Non-pigmented ciliary epithelial cell (primary cell): ENCODE data around the gene HOATZ.

ENCODE experiments used
- DNase-seq: peaks from one replicate; pipeline ENCODE4 v3.0.0-alpha.2; 2010; ENCODE audit warnings: low read depth

The HOATZ gene

DNA sequence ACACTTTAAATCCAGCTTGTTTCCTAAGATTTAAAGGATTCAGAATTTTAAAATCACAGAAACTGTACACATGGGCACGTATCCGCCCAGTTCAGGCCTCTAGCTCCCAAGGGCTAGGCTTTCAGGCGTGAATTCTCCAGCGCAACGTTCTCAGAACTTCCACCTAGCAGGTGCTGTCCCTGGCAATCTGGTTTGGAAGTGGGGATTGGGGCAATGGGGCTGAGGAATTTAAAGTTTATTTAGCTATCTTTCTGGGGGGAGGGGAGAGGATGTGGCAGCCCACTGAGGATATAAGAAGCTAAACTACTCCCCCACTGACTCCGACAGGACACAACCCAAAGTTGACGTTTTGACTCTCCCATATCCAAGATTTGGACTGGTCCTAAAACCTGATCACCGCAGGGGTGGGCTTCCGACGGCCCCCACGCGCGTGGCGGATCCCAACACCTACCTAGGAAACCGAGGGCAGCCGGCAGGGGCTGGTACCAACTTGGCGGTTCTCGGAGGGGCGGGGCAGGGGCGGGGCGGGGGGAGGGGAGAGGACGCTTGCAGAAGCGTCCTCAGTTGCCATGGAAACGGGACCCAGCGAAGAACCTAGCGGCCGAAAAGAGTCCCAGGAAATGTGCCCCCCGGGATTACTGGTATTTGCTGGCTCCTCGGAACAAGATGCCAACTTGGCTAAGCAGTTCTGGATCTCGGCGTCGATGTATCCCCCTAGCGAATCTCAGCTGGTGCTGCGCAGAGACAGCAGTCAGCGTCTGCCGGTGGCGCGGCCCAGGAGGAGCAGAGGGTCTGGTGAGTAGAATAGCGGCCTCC is at the start of gene HOATZ:
HOATZ (plus strand) TSS at position 563 of the 816 bp plus-strand sequence; CDS start at position 570, 7 bp downstream.
- DNase-seq, result no peak

DNA sequence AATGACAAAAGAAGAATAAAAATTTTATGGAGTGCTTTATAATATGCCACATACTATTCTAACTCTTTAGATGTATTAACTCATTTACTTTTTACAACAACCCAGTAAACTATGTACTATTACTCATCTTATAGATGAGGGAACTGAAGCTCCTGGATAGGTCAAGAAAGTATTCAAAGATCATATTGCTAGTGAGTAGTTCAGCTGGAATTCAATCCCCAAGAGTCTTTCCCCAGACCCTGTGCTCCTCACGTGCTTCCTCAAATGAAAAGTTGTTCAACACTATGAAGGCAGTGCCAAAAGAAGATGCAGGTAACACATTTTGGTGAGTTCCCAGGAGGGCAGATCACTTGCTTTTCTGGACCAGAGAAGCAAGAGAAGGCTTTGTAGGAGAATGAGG is 49.2 kb upstream of the HOATZ start:
- DNase-seq, result no peak

DNA sequence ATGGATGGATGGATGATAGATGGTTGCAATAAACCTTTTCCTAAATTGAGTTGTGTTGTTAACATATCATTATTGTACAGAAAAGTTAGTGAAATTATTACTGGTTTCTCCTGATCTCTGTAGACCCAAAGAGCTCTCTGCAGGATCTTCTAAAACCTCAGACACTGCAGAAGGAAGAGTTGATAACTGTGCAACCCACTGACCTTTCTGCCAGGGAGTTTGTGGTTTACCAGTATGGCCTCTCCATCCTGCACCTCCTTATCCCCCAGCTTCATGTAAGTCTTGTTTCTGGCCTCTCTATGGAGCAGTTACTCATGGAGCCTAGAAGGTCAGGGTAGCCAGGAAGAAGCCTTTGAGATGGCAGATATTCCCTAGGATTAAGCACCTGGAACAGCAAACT is 48.0 kb upstream of the HOATZ start:
- DNase-seq, result no peak

DNA sequence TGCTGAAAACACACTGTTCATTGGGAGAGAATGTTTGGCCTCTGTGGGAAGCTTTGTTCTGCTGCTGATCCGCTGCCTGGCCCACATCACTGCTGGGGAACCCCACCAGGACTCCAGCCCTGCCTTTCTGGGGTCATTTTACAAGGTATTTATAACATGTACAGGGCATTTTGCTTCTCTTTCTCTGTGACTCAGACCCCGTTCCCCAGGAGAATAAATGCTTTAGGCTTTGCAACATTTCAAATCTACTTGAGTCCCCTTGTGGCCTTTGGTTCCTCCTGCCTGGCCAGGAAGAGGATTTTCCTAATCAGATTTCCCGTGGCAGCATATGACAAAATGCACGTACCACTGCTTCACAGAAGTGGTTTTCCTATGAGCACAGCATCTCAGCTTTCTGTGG is 45.4 kb upstream of the HOATZ start:
- no peak for DNase-seq

DNA sequence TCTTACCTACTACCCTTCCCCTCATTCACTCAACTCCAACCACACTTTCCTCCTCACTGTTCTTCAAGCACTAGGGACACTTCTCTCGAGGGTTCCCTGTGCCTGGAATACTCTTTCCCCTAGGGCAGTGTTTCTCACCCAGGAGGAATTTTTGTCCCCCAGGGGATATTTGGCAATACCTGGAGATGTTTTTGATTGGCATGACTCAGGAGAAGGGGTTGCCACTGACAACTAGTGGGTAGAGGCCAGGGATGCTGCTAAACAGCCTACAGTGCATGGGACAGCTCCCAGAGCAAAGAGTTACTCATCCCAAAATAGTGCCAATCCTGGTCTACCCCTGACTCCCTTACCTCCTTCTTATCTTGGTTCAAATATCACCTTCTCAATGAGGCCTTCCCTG is 42.4 kb upstream of the HOATZ start:
- DNase-seq, result no peak

DNA sequence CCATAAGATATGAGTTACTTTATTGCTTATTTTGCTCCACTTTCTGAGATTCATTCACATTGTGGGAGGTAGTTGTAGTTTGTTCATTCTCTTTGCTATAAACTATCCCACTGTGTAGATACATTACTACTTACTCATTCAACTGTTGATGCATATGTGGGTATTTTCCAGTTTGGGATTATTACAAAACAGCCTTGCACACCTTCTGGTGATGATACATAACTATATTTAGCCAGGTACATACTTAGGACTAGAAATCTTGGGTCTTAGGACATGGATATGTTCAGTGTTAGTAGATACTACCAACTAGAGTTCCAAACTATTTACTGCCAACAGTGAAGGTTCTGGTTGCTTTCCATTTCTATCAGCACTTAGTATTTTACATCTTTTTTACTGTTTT is 40.1 kb upstream of the HOATZ start:
- DNase-seq, result no peak

DNA sequence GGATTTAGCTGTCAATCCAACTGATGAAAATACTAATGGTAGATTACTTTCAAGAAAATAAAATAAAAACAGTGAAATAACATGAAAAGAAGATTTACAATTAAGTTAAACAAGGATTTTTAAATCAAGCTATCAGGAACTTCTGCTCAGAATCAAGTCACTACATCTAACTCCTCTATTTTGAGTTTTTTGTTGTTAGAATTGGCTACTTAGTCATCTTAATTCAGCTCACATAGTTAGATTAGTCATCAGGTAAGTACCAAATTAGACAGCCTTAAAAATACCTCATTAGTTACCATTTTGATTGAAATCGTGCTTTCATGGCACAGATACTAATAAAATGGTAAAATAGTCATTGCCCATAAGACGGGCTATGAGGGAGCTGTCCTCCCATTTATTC is 38.2 kb upstream of the HOATZ start:
- no peak for DNase-seq

DNA sequence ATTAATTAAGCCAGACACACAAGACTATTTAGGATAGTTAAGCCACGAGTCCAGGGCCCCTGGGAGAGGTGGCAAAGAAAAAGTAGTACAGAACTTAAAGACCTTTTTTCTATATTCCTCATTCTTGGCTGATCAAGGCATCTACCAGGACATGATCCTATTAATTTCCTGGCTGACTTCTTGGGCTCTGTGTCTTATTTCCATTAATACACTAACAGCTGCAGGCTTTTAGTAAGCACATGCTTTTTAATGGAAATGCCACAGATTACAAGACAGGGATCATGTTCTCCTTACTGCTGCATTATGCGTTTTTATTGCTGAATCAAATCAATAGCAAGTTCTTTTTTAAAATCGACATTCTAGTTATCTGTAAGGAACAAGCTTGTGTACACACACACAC is 37.6 kb upstream of the HOATZ start:
- no peak for DNase-seq

DNA sequence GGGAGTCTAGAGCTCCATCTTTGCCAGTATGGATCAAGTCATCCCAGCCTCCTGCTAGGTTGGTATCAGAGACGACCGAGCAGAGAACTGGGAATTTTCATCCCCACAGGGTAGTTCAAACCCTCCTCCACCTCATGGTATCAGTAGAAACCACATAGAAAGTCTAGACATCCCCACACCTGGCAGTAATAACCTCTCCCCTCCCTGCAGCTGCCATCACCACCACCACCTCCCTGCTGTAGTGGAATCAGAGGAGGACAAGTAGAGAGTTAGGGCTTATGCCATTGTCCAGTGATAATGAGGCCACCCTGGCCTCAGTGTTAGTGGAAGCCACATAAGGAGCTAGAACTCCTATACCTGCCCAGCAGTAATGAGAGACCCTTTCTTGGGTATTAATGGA is 36.7 kb upstream of the HOATZ start:
- no peak for DNase-seq

DNA sequence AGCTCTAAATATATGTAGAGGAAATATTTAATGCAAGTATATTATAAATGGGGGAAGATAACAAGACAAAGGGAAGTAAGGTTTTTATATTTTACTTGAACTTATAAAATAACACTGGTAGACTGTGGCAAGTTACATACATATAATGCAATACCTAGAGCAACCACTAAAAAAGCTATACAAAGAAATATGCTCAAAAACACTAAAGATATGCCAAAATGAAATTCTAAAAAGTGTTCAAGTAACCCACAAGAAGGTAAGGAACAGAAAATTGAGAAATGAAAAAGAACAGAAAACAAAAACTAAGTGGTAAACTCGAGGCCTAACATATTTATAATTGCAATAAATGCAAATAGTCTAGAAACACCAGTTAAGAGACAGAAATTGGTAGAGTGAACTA is 34.9 kb upstream of the HOATZ start:
- no peak for DNase-seq

DNA sequence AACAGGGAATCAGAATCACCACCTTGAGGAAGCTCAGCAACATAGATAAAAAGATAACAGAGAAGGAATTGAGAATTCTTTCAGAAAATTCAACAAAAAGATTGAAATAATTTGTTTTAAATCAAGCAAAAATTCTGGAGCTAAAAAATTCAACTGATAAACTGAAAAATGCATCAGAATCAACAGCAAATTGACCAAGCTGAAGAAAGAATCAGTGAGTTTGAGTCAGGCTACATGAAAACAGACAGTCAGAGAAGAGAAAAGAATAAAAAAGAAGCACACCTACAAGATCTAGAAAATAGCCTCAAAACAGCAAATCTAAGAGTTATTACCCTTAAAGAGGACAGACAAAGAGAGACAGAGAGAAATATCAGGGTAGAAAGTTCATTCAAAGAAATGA is 31.1 kb upstream of the HOATZ start:
- DNase-seq, result no peak

DNA sequence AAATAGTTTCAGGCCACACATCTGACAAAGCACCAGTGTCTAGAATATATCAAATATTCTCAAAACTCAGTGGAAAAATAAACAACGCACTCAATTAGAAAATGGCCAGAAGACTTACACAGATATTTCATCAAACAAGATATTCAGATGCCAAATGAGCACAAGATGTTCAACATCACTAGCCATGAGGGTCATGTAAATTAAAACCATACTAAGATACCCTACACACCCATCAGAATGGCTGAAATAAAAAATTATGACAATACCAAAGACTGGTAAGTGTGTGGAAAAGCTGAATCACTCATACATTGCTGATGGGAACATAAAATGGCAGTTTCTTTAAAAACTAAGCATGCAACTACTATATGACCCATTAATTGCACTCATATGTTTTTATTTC is 24.1 kb upstream of the HOATZ start:
- DNase-seq, result no peak

DNA sequence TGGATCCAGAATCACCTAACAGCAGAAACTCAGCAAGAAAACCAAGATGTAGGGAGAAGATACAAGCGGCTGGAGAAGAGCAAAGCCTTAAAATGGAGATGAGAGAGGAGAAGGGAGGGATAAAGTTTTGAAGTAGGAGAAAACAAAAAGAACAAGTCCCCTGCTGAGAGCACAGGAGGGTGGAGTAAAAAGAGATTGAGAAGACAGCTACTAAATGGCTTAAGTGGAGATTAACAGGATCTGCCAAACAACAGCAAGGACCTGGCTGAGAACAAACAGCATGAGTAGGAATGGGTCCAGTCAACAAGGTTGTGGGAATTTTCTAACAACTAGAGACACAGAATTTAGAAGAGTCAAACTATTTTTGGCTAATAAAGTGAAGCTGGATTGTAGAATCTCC is 20.5 kb upstream of the HOATZ start:
- no peak for DNase-seq

DNA sequence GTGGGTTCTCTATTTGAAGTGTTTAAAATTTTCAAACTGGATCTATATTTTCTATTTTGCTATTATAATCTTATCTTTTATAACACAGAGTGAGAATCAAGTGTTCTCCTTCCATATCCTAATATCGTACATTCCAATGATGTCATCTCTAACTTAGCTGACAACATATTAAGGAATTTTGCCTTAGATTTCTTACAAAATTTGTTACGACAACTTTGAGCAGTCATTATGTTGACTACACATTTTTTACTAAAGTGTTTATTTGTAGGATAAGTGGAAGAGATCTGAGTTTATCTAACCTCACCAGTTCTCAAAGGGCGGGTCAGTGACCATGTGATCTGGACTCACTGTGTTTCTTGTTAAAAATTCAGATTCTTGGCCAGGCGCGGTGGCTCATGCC is 15.1 kb upstream of the HOATZ start:
- no peak for DNase-seq

DNA sequence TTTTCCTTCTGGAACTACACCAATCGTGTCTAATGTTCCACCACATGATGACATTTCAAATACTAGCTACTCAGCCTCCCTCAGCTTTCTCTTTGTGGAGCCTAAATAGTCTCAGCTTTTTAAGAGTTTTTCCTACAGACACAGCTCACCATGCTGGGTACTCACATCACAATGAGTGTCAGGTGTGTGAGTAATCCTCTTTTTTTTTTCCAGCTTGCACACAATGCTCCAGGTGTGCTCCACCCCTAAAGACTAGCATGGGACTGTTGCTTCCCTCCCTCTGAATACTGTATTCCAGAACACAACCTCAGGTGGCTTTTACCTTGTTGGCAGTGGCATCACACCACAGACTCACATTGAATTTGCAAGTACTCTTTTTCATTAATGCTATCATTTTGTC is 14.1 kb upstream of the HOATZ start:
- DNase-seq, result no peak

DNA sequence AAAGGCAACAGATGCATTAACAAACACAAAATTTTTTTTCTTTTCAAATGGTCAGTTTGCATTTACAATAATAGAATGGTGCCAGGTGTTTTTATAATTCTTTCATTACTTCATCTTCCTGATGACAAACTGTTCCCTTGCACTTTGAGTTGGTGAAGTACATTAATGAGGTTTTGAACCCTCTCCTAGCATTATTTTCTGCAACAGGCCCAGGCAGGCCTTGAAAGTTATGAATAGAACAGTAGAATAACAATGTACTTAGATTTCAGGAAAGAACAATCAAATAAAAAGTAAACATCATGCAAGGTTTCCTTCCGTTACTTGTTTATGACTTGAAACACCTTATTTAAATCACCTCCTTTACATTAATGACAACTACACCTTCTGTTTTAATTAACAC is 12.0 kb upstream of the HOATZ start:
- no peak for DNase-seq

DNA sequence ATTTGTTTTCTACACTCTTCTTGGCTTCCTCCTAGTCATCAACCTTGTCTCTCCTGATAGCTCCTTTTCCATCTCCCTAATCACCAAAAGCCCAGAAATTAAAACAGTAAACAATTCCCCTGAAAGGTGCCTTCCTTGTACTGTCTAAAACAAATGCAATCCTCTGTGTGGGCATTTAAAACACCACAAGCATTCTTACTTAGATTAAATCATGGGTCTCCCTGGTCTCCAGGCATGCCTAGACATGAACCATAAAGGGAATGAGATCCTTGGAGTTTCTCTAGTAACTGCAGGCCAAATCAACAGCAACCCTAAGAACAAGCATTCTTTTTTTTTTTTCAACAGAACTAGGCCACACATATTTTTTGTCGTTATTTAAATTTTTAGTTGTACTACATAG is 4.3 kb upstream of the HOATZ start:
- DNase-seq, result no peak

DNA sequence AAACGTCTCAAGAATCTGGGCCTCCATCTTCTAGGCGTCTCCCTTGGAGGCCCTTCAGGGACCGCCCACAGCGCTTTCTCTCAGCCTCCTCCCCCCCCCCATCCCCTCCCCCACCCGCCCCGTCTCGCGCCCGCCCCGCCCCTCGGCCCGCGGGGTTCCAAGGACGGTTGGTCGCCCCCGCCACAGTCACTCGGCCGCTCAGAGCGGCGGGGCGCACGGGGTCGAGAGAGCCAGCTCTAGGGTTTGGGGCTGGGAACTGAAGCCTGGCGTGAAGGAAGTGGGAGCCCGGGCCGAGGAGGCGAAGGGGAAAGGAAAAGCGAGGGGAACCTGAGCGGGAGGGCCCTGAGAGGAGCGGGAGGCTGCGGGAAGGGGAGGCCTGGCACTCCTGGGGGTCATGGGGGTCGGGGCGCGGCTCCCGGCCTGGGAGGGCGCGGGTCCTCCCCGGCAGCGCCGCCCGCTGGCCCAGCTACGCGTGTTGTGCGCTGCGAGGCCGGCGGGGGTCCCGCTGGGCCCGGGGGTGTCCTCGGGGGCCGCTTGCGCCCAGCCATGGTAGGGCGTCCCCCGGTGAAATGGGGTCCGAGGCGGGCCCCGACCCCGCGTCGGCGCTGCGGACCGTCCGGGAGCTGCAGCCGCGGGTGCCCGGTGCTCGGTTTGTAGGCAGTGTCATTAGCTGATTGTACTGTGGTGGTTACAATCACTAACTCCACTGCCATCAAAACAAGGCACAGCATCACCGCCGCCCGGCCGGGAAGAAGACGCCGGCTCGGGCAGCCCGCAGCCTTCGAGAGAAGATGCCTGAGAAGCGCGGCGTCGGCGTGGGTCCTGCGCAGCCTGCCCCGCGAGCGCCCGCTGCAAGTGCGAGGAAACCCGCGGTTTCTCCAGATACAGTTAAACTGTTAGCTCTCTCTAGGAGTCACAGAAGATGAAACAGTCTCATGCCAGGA is 2.0 kb upstream of the HOATZ start, which contains the start of gene BTG4:
BTG4 (minus strand) TSS at position 91 of the 944 bp plus-strand sequence. CDS start 13,610 bp downstream, outside the sequence.
- no peak for DNase-seq

DNA sequence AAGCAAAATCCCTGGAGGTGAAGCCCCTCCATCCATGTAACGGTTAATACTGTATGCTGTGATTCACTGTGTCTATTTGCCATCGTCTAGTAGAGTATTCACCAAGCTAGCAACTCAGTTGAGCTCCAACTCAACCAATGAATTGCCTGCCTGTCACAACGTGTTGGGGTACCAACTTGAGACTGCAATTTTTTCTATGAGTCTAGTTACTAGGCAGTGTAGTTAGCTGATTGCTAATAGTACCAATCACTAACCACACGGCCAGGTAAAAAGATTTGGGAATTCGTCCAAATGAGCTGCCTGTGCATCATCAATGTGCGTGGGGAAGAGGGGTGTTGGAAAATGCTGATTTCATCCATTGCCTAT is 1.4 kb upstream of the HOATZ start:
- DNase-seq, result no peak

DNA sequence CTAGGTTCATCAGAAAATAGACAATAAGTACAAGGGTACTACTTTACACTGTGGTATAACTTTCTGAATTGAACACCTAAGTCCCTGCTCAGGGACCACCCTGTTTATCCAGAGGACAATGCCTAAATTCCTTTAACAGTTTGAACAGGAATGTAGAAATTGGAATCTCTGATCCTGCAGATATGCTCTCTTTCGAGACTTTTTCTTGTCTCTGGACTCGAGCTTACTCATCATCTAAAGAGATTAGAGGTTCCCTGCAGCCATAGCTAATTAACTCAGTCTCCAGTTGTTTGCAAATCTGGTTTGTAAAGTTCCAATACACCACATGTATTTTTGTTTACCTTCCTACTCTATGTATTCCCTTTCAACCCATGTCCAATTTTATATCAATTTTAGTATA is 1.0 kb downstream of the HOATZ start:
- no peak for DNase-seq

DNA sequence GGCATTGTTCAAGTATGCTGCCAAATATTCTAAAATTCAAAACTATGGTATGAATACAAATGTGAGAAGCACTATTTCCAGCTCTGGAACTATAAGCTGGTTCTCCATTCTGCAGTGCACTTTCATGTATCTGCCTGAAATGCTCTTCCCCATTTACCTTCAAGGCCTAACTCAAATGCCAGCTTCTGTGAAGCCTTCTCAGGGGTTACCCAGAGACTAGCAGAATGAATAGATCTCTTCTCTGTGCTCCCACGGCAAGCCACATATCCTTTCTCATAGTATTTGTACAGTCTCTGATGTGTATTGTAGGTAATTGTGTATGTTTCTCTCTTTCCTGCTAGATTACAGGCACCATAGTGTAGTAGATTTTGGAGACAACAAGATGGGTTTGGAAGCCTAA is 4.1 kb downstream of the HOATZ start:
- no peak for DNase-seq

DNA sequence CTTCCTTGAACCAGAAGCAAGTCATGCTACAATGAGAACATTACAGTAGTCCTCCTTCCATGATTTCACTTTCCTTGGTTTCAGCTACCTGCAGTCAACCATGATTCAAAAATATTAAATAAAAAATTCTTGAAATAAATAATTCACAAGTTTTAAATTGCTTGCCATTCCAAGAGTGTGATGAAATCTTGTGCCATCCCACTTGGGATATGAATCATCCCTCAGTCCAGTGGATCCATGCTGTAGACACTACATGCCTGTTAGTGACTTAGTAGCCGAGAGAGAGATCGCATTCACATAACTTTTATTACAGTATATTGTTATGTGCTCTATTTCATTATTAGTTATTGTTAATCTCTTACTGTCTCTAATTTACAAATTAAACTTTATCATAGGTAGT is 6.0 kb downstream of the HOATZ start:
- DNase-seq, result no peak

DNA sequence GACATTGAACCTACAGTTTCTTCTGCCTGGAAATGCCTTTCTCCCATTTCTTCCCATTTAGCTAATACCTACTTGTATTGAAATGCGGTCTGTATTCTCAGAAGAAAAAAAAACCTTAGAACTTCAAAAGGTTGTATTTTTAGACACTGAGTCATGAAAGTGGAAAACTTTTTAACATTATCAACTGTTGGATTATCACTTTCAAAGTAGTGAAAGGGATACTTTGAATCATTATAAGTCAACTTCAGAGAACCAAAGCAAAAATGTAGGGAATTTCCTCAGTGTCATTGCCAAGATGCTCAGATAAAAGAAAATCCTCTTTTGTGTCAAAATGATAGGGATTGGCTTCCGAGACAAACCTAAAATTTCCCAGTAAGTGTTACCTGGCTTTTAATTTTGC is 6.6 kb downstream of the HOATZ start:
- DNase-seq, result no peak
